HCT116 (cell line): Measurements from ENCODE around the gene ZNF423. TPM values are rescaled to one million over a fixed set of nuclear protein-coding genes. Genes with fewer than 3 reads are reported as not detected.

Experiments
- ATAC-seq: fragments of 200-7000 bp; cut with Tn5 transposase; 2 replicates; pipeline ENCODE4 v1.9.1; 2020; ENCODE audit warnings: mild to moderate bottlenecking, moderate library complexity
- BruUV-seq: library from RNA; stranded (reverse); fragments of 400-500 nt; replicated peaks from 2 replicates; lab custom pipeline; 2021; lab: Mats Ljungman, UMichigan
- CTCF ChIA-PET: fragments of 300-600 bp; sonication (Branson Sonifier 250); formaldehyde crosslinking; loops from one replicate; lab custom pipeline; 2021; ENCODE audit warnings: antibody characterized with exemption; lab: Charles Lee
- POLR2A ChIA-PET: fragments of 300-600, 350-600 bp; sonication (Branson Sonifier 250); formaldehyde crosslinking; loops from one replicate; lab custom pipeline; 2021; ENCODE audit warnings: antibody characterized with exemption; lab: Charles Lee
- RAD21 ChIA-PET, 2 experiments: fragments of 300-600 bp; sonication (Branson Sonifier 250); formaldehyde crosslinking; loops; one replicate each; lab custom pipeline; 2023; ENCODE audit warnings: low total read pairs in 2 of 2; ENCODE audit not compliant: uncharacterized antibody in 2 of 2, unreplicated experiment in 2 of 2, low non-redundant PET in 1 of 2; lab: Charles Lee
- DNase-seq: peaks from one replicate; pipeline ENCODE4 v3.0.0-alpha.2; 2010; ENCODE audit warnings: low read depth, low spot score
- H2AFZ ChIP-seq: fragments of 200-600 bp; shearing (Covaris generic), sonication (generic); 2 replicates; pipeline ENCODE4 v1.6.1; 2017; ENCODE audit warnings: low read depth, mixed run types, mixed read lengths, antibody characterized with exemption, low read length; ENCODE audit not compliant: poor library complexity, severe bottlenecking
- H3K27ac ChIP-seq: 2 replicates; pipeline ENCODE4 v1.5.1; 2012; ENCODE audit warnings: low read depth, low read length
- H3K27me3 ChIP-seq: fragments of 200-600 bp; sonication (generic); 2 replicates; pipeline ENCODE4 v1.6.1; 2016; ENCODE audit warnings: mixed run types, low read length, mixed read lengths; ENCODE audit not compliant: insufficient read depth
- H3K36me3 ChIP-seq, 2 experiments: fragments of 200-500 bp in 1 of 2; fragments of 200-600 bp in 1 of 2; sonication (Bioruptor generic) in 1 of 2; sonication (generic) in 1 of 2; 2 replicates each; pipeline versions ENCODE4 v1.5.1 to v1.6.1; 2014 to 2016; ENCODE audit warnings: low read length in 2 of 2, inconsistent platforms in 1 of 2, mixed read lengths in 1 of 2, mixed run types in 1 of 2; ENCODE audit not compliant: insufficient read depth in 2 of 2, control insufficient read depth in 1 of 2
- H3K4me1 ChIP-seq, 2 experiments: fragments of 200-600 bp in 1 of 2; sonication (generic) in 1 of 2; 2 replicates each; pipeline versions ENCODE4 v1.5.1 to v1.6.1; 2012 to 2017; ENCODE audit warnings: low read length in 2 of 2, inconsistent platforms in 1 of 2, mild to moderate bottlenecking in 1 of 2, mixed read lengths in 1 of 2, mixed run types in 1 of 2, moderate library complexity in 1 of 2; ENCODE audit not compliant: insufficient read depth in 2 of 2, control insufficient read depth in 1 of 2
- H3K4me2 ChIP-seq: fragments of 200-600 bp; sonication (generic); 2 replicates; pipeline ENCODE4 v1.6.1; 2017; ENCODE audit warnings: mixed run types, low read length, mixed read lengths
- H3K4me3 ChIP-seq, 2 experiments: fragments of 200-600 bp in 1 of 2; sonication (generic) in 1 of 2; replicated peaks in 1 of 2; 2 replicates each; pipeline ENCODE4 v1.5.1; 2011 to 2016; ENCODE audit warnings: low read length in 2 of 2, control low read depth in 1 of 2, low read depth in 1 of 2, mild to moderate bottlenecking in 1 of 2, mixed read lengths in 1 of 2, mixed run types in 1 of 2
- H3K79me2 ChIP-seq: fragments of 200-600 bp; sonication (generic); 2 replicates; pipeline ENCODE4 v1.6.1; 2017; ENCODE audit warnings: mild to moderate bottlenecking, mixed run types, low read length, moderate library complexity, mixed read lengths; ENCODE audit not compliant: insufficient read depth
- H3K9ac ChIP-seq: fragments of 200-600 bp; sonication (generic); 2 replicates; pipeline ENCODE4 v1.6.1; 2016; ENCODE audit warnings: low read length, mixed read lengths
- H3K9me2 ChIP-seq: fragments of 200-600 bp; sonication (generic), shearing (Covaris generic); 2 replicates; pipeline ENCODE4 v1.6.1; 2017; ENCODE audit warnings: mixed run types, mild to moderate bottlenecking, moderate library complexity; ENCODE audit not compliant: insufficient read depth
- H3K9me3 ChIP-seq, 2 experiments: fragments of 200-500 bp in 1 of 2; fragments of 200-600 bp in 1 of 2; sonication (Bioruptor generic) in 1 of 2; sonication (generic) in 1 of 2; 2 replicates each; pipeline ENCODE4 v1.6.1; 2014 to 2017; ENCODE audit warnings: low read length in 2 of 2, mixed read lengths in 2 of 2, inconsistent platforms in 1 of 2, low read depth in 1 of 2, mild to moderate bottlenecking in 1 of 2, mixed run types in 1 of 2, moderate library complexity in 1 of 2; ENCODE audit not compliant: control insufficient read depth in 1 of 2, insufficient read depth in 1 of 2
- H4K20me1 ChIP-seq: fragments of 200-600 bp; sonication (generic), shearing (Covaris generic); 2 replicates; pipeline ENCODE4 v1.6.1; 2017; ENCODE audit warnings: mixed run types, mild to moderate bottlenecking, moderate library complexity; ENCODE audit not compliant: insufficient read depth
- ATF3 ChIP-seq: IDR thresholded peaks from 2 replicates; pipeline ENCODE4 v1.6.1; 2012
- CEBPB ChIP-seq: IDR thresholded peaks from 2 replicates; pipeline ENCODE4 v1.6.1; 2012; ENCODE audit warnings: low read depth
- CTCF ChIP-seq, 3 experiments: fragments of 200-600 bp in 1 of 3; sonication (generic) in 1 of 3; IDR thresholded peaks in 2 of 3; conservative IDR thresholded peaks in 1 of 3; 2 replicates each; pipeline ENCODE4 v1.5.1; 2012 to 2017; ENCODE audit warnings: low read depth in 2 of 3, low read length in 2 of 3, antibody characterized with exemption in 1 of 3, borderline replicate concordance in 1 of 3, control low read depth in 1 of 3, mild to moderate bottlenecking in 1 of 3, mixed read lengths in 1 of 3, mixed run types in 1 of 3, moderate library complexity in 1 of 3; ENCODE audit not compliant: insufficient read depth in 1 of 3
- ELF1 ChIP-seq: IDR thresholded peaks from 2 replicates; pipeline ENCODE4 v1.6.1; 2012; ENCODE audit warnings: low read depth, borderline replicate concordance
- EZH2 ChIP-seq: fragments of 200-600 bp; sonication (generic); IDR thresholded peaks from 2 replicates; pipeline ENCODE4 v1.6.1; 2017; ENCODE audit warnings: antibody characterized with exemption, mixed run types
- EZH2phosphoT487 ChIP-seq: fragments of 200-600 bp; IDR thresholded peaks from 2 replicates; pipeline ENCODE4 v1.6.1; 2018; ENCODE audit warnings: antibody characterized with exemption, borderline replicate concordance
- FOSL1 ChIP-seq: IDR thresholded peaks from 2 replicates; pipeline ENCODE4 v1.6.1; 2012; ENCODE audit warnings: low read depth
- JUND ChIP-seq: IDR thresholded peaks from 2 replicates; pipeline ENCODE4 v1.6.1; 2012
- POLR2A ChIP-seq: IDR thresholded peaks from 2 replicates; pipeline ENCODE4 v1.7.0; 2011; ENCODE audit warnings: borderline replicate concordance; ENCODE audit not compliant: insufficient read depth, insufficient read length; ENCODE audit errors: extremely low read depth
- POLR2AphosphoS5 ChIP-seq: IDR thresholded peaks from 2 replicates; pipeline ENCODE4 v1.6.1; 2011; ENCODE audit warnings: mild to moderate bottlenecking, low read depth, low read length, moderate library complexity
- REST ChIP-seq: IDR thresholded peaks from 2 replicates; pipeline ENCODE4 v1.6.1; 2012; ENCODE audit warnings: low read depth
- SIN3A ChIP-seq: IDR thresholded peaks from 2 replicates; pipeline ENCODE4 v1.6.1; 2012; ENCODE audit warnings: low read depth
- SP1 ChIP-seq: IDR thresholded peaks from 2 replicates; pipeline ENCODE4 v1.6.1; 2012; ENCODE audit warnings: low read depth
- SRF ChIP-seq: IDR thresholded peaks from 2 replicates; pipeline ENCODE4 v1.6.1; 2012; ENCODE audit warnings: low read depth
- TCF7L2 ChIP-seq: IDR thresholded peaks from 2 replicates; pipeline ENCODE4 v1.7.0; 2011; ENCODE audit warnings: borderline replicate concordance, inconsistent platforms; ENCODE audit not compliant: insufficient read depth, insufficient read length; ENCODE audit errors: extremely low read depth
- YY1 ChIP-seq: IDR thresholded peaks from 2 replicates; pipeline ENCODE4 v1.6.1; 2011; ENCODE audit warnings: low read length, low read depth, moderate library complexity, mild to moderate bottlenecking; ENCODE audit not compliant: insufficient replicate concordance; ENCODE audit errors: extremely low read depth
- ZBTB33 ChIP-seq: IDR thresholded peaks from 2 replicates; pipeline ENCODE4 v1.6.1; 2011; ENCODE audit warnings: mild to moderate bottlenecking, low read length, moderate library complexity; ENCODE audit not compliant: insufficient replicate concordance; ENCODE audit errors: extremely low read depth
- ZFX ChIP-seq: fragments of 450-650 bp; IDR thresholded peaks from 2 replicates; pipeline ENCODE4 v1.6.1; 2017
- ZNF274 ChIP-seq: fragments of 200-500 bp; sonication (Bioruptor generic); IDR thresholded peaks from 2 replicates; pipeline ENCODE4 v1.6.1; 2014; ENCODE audit warnings: mild to moderate bottlenecking, low read depth, low read length, inconsistent platforms
- intact Hi-C: fragments of 100-400 bp; cut with micrococcal nuclease; formaldehyde crosslinking; loops from 2 replicates; pipeline ENCODE4 v1.10.0; 2022
- total RNA-seq: library from RNA; stranded (reverse); gene quantifications from one replicate; pipeline ENCODE4 v1.2.1, GENCODE V29; 2021; ENCODE audit not compliant: unreplicated experiment

ZNF423 gene
- total RNA-seq, 1 experiment from 2014 or later, result 0.22 TPM

- Histone ChIP-seq H3K27ac (no peak overlapping the region), H3K27me3 (peaks cover 2% of the 10 kb centered on the region; the same call in 1 of the 2 replicates), H3K4me2 (no peak overlapping the region), H3K9me3 (no peaks in the 10 kb centered on the region), H3K79me2 (no peaks in the 10 kb centered on the region), H3K36me3 (no peaks in the 10 kb centered on the region), H3K9ac (no peak overlapping the region), H3K4me3 (no peak overlapping the region), H2AFZ (no peak overlapping the region), H4K20me1 (no peaks in the 10 kb centered on the region), H3K9me2 (no peaks in the 10 kb centered on the region), H3K4me1 (no peaks in the 10 kb centered on the region)
- RAD21 ChIA-PET, result no interaction called here
- DNase-seq, result no peak
- intact Hi-C loops, result no loop called here
- no TSS peak for BruUV-seq
- CTCF ChIA-PET, result no interaction called here
- POLR2A ChIA-PET, result no interaction called here
- TF ChIP-seq TCF7L2 (no peak), ZFX (no peak), POLR2A (no peak), ZNF274 (no peak), ZBTB33 (no peak), YY1 (no peak), EZH2phosphoT487 (no peak), CTCF (IDR thresholded peaks at IDR 0.05 in 2 of 3, conservative IDR thresholded peaks at IDR 0.05 in 1 of 3; ENCODE audit: borderline replicate concordance in 1 of 3, insufficient read depth in 1 of 3, low read depth in 2 of 3, low read length in 2 of 3) (no peak), JUND (no peak), ATF3 (no peak), REST (no peak), FOSL1 (no peak), EZH2 (no peak), SIN3A (no peak), SRF (no peak), CEBPB (no peak), POLR2AphosphoS5 (no peak), SP1 (no peak), ELF1 (no peak)
- no peak for ATAC-seq
Measured at GRCh38 chr16:49524216-49524946, 331.5 kb downstream of the ZNF423 start.
